ENCODE results near the gene TRIO.

GRCh38 chr5:14193496-14193895, 50.4 kb downstream of the TRIO start:
- TF ChIP-seq CTCF (IDR thresholded peaks at IDR 0.05; ENCODE audit: poor library complexity) (no peak), EZH2 (IDR thresholded peaks at IDR 0.05; ENCODE audit: borderline replicate concordance) (no peak), EZH2phosphoT487 (IDR thresholded peaks at IDR 0.05; ENCODE audit: low read depth, severe bottlenecking, unreplicated experiment) (no peak)
